ENCODE results near the gene ARHGAP25.

DNA sequence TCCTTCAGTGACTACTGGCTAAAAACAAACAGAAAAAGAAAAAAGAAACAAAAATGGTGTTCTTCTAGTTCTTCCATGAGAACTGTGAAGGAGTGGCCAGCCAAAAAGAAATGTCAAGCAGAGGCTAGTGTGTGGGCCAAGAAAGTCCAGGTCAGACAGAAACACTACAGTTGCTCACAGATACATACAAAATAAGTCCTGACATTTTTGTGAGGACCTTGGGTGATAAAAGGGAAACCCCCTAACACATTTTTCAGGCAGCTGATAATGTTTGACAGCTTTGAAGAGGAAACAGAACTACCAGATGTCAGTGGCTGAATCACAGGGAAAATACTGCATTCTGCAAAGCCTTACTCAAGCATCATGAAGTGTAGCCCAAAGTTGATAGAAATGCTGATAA is 28.1 kb downstream of the ARHGAP25 start:
- TF ChIP-seq POLR2A (IDR thresholded peaks at IDR 0.05) = no peak
- TF ChIP-seq, protein P1, sequence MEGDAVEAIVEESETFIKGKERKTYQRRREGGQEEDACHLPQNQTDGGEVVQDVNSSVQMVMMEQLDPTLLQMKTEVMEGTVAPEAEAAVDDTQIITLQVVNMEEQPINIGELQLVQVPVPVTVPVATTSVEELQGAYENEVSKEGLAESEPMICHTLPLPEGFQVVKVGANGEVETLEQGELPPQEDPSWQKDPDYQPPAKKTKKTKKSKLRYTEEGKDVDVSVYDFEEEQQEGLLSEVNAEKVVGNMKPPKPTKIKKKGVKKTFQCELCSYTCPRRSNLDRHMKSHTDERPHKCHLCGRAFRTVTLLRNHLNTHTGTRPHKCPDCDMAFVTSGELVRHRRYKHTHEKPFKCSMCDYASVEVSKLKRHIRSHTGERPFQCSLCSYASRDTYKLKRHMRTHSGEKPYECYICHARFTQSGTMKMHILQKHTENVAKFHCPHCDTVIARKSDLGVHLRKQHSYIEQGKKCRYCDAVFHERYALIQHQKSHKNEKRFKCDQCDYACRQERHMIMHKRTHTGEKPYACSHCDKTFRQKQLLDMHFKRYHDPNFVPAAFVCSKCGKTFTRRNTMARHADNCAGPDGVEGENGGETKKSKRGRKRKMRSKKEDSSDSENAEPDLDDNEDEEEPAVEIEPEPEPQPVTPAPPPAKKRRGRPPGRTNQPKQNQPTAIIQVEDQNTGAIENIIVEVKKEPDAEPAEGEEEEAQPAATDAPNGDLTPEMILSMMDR (IDR thresholded peaks at IDR 0.05) = no peak

Measured in thyroid gland (tissue), 4 donors.